ENCODE measurements around the gene IQCE. TPM values are rescaled to one million over a fixed set of nuclear protein-coding genes. Genes with fewer than 3 reads are reported as not detected.
"Not testable (repeated sequence)": the region's sequence is repeated elsewhere in the genome, so short reads cannot be mapped to it uniquely, and the experiment has no call there.

The IQCE gene
- total RNA-seq, 1 experiment from 2014 or later: 7.6 TPM

GRCh38 chr7:2532199-2532772 is 26.5 kb upstream of the IQCE start:
- DNase-seq (ENCODE audit: low read depth): not testable (repeated sequence)

- not testable (repeated sequence) for DNase-seq (ENCODE audit: low read depth)
These were observed 26.0 kb upstream of the IQCE start for GRCh38 chr7:2532816-2533215.

- not testable (repeated sequence) for DNase-seq (ENCODE audit: low read depth)
These were observed 25.2 kb upstream of the IQCE start for GRCh38 chr7:2533566-2533965.

- DNase-seq (ENCODE audit: low read depth): not testable (repeated sequence)
These were observed 24.6 kb upstream of the IQCE start for GRCh38 chr7:2534214-2534613.

GRCh38 chr7:2535872-2536627 is 22.7 kb upstream of the IQCE start:
- not testable (repeated sequence) for DNase-seq (ENCODE audit: low read depth)

DNA sequence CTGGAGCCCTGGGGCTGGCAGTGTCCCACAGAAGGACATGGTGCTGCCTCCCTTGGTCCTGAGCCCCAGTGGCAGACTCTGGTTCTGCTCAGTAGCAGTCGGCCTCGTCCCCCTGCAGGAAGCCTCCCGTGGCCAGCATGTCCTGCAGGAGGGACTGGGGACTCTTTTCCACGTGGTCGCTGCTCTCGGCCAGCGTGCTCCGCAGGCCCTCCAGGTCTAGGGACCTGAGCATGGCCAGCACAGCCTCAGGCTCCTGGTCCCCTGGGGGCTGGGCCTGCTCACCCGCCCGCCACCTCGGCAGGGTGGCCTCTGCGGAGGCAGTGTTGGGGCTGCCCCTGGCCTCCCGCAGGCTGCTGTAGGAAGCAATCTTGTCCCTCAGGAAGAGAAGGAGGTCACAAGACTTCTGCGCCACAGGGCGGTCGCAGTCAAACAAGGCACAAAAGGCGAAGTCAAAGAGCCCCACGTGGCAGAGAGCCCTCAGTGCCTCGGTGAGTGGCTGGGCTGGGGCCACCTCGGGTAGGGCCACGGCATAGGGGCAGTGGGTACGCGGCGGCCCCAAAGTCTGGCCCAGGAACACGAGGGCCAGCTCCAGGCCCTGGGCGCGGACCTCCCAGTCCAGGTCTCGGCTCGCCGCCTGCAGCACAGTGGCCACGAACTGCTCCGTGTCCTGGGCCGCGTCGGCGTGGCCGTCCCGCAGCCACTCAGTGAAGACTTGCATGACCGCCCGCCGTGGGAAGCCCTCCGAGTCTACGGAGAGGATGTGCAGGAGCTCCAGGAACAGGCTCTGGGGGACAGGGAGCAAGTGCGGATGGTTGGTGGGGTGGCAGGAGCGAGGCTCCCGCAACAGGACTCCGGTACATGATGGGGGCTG is 20.6 kb upstream of the IQCE start:
- peak; percentile 24 for DNase-seq (ENCODE audit: low read depth)

DNA sequence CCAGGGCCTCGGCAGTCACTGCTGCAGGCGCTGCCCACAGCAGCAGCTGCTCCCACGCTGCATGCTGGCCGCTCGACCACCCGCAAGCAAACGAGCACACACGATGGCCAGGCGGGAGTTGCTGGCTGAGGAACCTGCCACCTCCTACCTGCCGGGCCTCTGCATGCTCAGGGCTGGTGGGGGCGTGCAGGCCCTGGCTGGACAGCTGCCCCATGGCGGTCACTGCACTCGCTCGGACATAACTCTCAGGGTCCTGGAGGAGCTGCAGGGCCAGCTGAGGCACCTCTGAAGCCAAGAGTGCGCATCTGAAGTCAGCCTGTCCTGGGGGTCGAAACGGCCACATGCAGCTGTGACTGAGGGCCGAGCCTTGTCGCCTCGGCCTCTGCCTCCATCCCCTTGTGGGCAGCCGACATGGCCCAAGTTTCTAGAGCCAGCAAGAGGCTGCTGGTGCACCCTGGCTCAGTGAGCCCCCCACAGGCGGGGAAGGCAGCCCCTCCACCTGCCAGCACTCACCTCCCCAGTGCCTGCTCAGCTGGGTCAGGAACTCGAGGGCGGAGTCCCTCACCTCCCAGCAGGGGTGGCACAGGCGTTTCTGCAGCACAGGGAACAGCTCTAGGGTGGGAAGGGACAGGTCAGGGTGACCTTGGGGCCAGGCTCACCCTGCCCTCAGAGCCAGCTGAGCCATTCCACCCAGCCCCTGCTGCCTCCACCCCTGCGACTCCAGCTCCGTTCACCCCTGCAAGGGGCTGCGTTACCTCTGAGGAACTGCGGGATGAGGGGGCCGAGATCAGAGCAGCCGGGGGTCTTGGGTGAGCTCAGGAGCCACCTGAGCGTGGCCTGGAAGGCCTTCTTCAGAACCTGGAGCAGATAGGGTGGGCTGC is 19.5 kb upstream of the IQCE start:
- DNase-seq (ENCODE audit: low read depth): peak; percentile 9

GRCh38 chr7:2540133-2540532 is 18.6 kb upstream of the IQCE start:
- DNase-seq (ENCODE audit: low read depth): no peak

- no peak for DNase-seq (ENCODE audit: low read depth)
These were observed 18.1 kb upstream of the IQCE start for GRCh38 chr7:2540641-2541051.

DNA sequence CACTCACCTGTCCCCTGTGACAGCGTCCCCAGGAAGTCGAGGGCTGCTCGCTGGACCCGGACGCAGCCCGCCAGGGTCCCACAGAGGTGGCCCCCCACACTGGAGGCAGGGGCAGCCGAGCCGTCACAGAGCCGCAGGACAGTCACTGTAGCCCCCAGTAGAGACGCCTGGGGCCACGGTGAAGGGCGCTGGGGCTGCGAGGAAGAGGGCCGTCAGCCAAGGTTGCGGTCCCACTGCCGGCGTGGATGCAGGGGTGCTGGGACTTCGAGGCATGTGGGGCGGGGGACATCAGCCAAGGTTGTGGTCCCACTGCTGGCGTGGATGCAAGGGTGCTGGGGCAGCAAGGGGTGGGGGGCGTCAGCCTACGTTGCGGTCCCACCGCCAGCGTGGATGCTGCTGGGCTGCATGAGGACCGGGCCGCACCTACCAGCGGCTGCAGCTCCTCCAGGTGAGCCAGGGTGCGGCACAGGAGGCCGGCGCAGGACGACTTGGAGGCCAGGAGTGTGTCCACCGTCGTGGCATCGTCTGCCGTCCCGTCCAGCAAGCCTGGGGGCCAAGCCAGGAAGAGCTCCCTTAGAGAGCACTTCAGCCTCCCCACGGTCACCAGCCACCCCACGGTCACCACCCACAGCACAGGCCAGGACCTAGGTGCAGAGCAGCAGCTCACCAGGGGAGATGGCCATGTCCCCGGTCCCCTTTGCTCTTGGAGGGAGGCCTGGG is 17.3 kb upstream of the IQCE start:
- DNase-seq (ENCODE audit: low read depth): peak; percentile 6

DNA sequence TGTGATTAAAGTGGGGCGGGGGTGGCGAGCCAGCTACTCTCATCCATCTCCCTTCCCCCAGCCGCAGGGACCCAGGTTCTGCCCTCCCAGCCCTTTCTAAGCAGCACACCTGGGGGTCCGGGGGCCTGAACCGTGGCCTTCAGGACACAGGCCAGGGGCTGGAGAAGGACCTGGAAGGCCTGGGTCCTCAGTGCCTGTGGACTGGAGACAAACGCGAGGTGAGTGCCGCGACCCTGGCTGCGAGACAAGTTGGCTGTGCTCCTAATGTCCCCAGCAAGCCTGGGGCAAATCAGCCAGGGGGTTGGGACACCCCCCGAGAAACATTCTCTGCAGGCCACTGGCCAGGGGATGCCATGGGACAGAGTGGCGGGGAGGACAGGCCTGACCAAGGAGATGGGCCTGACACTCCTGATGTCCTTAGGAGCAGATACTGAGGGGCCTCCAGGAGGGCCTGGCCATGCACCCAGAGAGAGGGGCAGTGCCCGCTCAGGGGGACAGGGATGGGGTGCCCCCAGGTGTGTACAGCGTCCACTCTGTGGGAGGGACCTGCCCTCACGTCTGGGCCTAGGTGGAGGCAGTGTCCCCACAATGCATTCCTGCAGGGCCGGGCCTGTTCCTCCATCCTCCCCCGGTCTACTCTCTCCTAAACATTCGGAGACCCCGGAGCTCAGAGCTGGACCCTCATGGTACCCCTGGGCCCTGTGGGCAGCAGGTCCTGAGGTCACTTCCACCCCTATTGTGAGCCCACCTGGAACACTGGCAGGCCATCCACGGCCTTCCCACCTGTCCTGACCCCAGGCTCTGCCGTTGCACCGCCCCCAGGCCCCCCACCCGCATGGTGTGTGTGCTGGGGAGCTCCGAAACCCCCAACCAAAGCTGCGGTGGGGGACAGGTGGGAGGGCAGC is 16.5 kb upstream of the IQCE start:
- no peak for DNase-seq (ENCODE audit: low read depth)

- DNase-seq (ENCODE audit: low read depth): no peak
These were observed 15.6 kb upstream of the IQCE start for GRCh38 chr7:2542916-2543871.

DNA sequence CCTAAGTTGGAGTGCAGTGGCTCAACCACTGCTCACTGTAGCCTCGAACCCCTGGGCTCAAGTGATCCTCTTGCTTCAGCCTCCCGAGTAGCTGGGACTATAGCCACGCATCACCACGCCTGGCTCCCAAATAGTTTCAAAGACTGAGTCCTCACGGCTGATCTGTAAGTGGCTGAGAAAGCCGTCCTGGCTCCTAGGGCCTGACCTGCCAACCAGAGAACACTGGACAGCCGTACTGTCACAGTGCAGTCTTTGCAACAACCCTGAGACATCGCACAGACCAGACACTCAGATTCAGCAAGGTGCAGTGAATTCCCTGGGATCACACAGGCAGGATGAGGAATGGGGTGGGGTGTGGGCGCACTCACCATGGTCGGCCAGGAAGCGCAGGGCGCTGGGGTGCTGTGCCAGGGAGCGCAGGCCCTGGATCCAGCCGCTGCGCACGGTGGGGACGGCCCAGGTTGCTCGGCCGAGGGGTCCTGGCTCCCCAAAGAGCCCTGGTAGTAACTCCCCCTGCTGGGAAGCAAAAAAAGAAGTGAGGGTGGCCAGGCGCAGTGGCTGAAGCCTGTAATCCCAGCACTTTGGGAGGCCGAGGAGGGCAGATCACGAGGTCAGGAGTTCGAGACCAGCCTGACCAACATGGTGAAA is 14.1 kb upstream of the IQCE start:
- DNase-seq (ENCODE audit: low read depth): no peak

DNA sequence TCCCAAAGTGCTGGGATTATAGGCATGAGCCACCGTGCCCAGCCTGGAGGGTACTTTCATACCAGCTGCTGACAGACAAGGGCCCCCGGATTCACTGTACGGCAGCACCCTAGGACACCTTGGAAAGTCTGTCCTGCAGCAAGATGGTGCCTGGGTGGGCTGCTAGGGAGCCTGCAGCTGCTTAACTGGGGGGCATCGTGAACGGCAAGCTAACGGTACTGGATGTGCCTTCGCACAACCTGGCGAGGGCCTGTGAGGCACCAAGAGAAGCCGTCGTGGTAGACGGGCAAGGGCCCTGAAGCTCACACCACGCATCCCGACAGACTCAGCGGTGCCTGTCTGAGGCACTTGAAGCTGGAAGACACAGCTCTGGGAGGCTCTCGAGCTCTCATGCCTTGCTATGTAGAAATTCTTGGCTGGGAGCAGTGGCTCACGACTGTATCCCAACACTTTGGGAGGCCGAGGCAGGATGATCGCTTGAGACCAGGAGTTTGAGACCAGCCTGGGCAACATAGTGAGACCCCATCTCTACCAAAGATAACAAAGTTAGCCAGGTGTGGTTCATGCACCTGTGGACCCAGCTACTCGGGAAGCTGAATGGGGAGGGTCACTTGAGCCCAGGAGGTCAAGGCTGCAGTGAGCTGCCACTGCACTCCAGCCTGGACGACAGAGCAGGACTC is 12.9 kb upstream of the IQCE start:
- DNase-seq (ENCODE audit: low read depth): no peak

GRCh38 chr7:2546776-2547586 is 11.8 kb upstream of the IQCE start:
- no peak for DNase-seq (ENCODE audit: low read depth)

DNA sequence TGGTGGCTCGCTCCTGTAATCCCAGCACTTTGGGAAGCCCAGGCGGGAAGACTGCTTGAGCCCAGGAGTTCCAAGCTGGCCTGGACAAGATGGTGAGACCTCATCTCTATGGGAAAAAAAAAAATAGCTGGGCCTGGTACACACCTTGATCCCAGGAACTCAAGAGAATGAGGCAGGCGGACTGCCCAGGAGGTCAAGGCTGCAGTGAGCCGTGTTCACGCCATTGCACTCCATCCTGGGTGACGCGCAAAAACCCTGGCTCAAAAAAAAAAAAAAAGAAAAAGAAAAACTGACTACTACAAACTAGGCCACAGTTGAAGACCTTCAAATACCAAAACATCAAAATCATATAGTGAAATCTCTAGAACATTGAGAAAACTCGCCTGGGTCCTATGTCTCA is 7.4 kb upstream of the IQCE start:
- DNase-seq (ENCODE audit: low read depth): no peak

GRCh38 chr7:2553108-2553507 is 5.7 kb upstream of the IQCE start:
- DNase-seq (ENCODE audit: low read depth): no peak
